ENCODE data around the gene RTL10. TPM values are rescaled to one million over a fixed set of nuclear protein-coding genes. Genes with fewer than 3 reads are reported as not detected.

Gene RTL10
- total RNA-seq, 1 donor from 2014 or later, result 35.1 TPM

DNA sequence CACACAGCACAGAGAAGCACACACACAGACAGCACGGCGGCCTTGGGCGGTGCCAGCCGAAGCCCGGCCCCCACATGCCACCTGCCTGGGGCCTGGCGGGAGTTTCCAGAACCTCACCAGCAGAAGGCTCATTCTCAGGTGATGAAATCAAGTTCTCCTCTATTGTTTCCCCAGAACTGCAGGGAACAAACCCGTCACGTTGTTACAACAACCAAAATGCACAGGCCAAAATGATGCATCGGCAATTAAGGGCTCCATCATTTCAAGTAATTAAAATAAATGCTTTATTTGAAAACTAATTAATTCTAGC, 30.8 kb downstream of the RTL10 start:
- TF ChIP-seq, protein P1, sequence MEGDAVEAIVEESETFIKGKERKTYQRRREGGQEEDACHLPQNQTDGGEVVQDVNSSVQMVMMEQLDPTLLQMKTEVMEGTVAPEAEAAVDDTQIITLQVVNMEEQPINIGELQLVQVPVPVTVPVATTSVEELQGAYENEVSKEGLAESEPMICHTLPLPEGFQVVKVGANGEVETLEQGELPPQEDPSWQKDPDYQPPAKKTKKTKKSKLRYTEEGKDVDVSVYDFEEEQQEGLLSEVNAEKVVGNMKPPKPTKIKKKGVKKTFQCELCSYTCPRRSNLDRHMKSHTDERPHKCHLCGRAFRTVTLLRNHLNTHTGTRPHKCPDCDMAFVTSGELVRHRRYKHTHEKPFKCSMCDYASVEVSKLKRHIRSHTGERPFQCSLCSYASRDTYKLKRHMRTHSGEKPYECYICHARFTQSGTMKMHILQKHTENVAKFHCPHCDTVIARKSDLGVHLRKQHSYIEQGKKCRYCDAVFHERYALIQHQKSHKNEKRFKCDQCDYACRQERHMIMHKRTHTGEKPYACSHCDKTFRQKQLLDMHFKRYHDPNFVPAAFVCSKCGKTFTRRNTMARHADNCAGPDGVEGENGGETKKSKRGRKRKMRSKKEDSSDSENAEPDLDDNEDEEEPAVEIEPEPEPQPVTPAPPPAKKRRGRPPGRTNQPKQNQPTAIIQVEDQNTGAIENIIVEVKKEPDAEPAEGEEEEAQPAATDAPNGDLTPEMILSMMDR (IDR thresholded peaks at IDR 0.05; ENCODE audit: unreplicated experiment), result no peak
- peak overlapping the region; percentile 21 for H3K27ac Mint-ChIP-seq
- DNase-seq (ENCODE audit: low spot score in 2 of 2, unreplicated experiment in 2 of 2), result peak in 1 of 2 experiments; percentile 43
- no peak overlapping the region for H3K4me3 Mint-ChIP-seq
- H3K9me3 Mint-ChIP-seq, result peaks cover 5% of the 10 kb centered on the region
- peaks cover 4% of the 10 kb centered on the region for H3K36me3 Mint-ChIP-seq
- peaks cover 32% of the 10 kb centered on the region for H3K4me1 Mint-ChIP-seq
- no peaks in the 10 kb centered on the region for H3K27me3 Mint-ChIP-seq (ENCODE audit: low read depth)

DNA sequence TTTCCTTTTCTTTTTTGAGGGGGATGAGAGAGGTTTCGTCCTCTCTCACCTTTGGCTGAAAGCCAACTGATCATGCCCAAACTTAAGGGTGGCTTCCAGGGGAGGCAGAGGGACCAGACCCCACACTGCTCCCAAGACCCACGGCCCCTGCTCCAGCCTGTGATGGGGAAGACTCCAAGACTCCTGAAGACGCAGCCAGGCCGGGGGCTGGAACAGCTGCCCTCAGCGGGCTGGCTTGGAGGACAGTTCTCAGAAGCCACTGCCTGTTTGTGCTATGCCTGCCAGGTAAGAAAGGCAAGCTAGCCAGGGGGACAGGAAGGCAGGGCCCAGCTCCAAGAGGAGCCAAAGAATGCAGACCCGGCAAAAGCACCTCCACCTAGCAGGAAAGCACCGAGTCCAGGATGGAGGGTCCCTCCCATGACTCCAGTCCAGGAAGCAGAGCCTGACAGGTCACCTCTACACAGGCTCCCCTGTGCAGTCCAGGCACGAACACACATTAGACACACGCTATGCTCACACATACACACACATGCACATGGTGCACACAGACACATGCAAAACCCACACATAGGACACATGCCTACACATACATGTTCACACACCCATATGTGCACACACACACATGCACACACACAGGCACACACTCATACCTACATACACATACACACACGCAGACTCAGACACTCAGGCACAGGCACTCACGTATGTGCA, 31.3 kb downstream of the RTL10 start:
- peak in 1 of 2 experiments; percentile 35 for DNase-seq (ENCODE audit: low spot score in 2 of 2, unreplicated experiment in 2 of 2)
- TF ChIP-seq, protein P1 (IDR thresholded peaks at IDR 0.05; ENCODE audit: unreplicated experiment), result no peak
- Mint-ChIP-seq H3K9me3 (peaks cover 5% of the 10 kb centered on the region), H3K36me3 (peaks cover 4% of the 10 kb centered on the region), H3K27ac (peak overlapping the region; percentile 21), H3K27me3 (ENCODE audit: low read depth) (no peaks in the 10 kb centered on the region), H3K4me3 (no peak overlapping the region), H3K4me1 (peaks cover 32% of the 10 kb centered on the region)

DNA sequence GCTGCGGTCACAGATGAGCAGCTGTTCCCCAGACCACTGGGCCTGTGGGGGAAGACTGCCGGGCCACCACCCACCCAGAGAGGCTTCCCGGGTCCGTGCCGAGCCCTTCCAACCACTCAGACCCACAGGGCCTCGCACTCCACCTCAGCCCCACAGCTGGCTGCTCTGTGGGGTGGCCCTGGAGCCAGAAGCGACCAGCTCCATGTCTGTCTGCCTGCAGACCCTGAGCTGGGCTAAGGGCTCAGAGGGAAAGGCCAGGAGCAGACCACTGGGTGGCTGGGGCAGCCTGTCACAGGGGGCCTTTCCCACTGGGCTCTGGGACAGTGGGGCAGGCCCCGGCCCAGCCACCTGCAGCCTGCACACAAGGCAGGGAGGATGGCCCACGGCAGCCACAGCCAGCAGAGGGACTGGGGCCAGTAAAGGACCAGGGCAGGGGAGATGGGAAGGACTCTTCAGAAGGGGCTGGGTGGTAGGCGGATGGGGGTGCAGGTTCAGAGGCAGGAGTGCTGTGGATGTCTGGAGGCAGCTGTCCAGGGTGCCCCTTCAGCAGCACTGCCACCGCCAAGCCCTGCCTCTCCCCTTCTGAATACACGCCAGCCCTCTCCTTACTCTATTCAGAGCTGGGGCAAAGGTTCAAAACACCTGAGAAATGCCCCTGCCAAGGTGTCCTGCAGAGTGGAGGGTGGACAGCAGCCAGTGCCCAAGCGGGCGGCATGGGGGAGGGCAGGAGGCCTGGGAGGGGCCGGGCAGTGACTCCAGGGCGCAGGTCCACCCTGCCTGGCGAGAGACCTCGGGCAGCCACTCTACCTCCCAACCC, 32.2 kb downstream of the RTL10 start:
- no peak overlapping the region for H3K4me3 Mint-ChIP-seq
- peak in 1 of 2 experiments; percentile 29 for DNase-seq (ENCODE audit: low spot score in 2 of 2, unreplicated experiment in 2 of 2)
- no peak overlapping the region for H3K27ac Mint-ChIP-seq
- TF ChIP-seq, protein P1 (IDR thresholded peaks at IDR 0.05; ENCODE audit: unreplicated experiment), result no peak
- peaks cover 26% of the 10 kb centered on the region for H3K4me1 Mint-ChIP-seq
- H3K9me3 Mint-ChIP-seq, result peaks cover 5% of the 10 kb centered on the region
- no peaks in the 10 kb centered on the region for H3K27me3 Mint-ChIP-seq (ENCODE audit: low read depth)
- peaks cover 4% of the 10 kb centered on the region for H3K36me3 Mint-ChIP-seq

DNA sequence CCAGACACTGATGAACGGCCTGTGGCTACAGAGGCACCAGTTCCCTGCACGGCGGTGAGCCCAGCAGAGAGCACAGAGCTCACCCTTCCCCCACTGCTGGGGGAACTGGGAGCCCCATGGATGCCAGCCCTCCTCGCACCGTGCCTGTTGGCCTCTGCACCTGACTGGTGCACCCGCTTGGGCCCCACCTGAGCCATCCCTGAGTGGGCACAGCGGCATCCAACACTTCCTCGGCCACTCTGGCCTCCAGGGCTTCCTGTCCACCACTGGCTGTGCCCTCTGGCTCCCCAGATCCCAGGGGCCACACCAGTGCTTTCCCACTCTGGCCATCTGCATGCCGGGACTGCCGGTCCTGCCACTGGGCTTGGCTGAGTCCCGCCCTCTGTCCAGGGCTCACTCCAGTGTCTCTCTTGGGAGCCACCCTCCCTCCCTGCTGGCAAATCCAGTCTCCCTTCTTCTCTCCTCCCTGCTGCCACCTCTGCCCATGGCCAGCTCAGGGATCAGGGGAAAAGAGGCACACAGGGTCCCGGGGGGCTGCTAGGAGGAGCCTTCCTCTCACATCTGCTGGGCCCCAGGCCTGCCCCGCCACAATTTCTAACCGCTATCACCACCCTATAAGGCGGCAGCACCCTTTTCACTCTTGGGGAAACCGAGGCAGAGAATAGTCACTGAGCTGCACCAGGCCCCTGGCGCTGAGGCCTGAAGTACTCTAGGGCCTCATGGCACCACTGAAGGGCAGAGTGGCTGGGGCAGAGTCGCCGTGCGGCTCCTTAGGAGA, 33.0 kb downstream of the RTL10 start:
- no peaks in the 10 kb centered on the region for H3K27me3 Mint-ChIP-seq (ENCODE audit: low read depth)
- peaks cover 18% of the 10 kb centered on the region for H3K4me1 Mint-ChIP-seq
- no peak overlapping the region for H3K27ac Mint-ChIP-seq
- peak in 1 of 2 experiments; percentile 31 for DNase-seq (ENCODE audit: low spot score in 2 of 2, unreplicated experiment in 2 of 2)
- no peak overlapping the region for H3K4me3 Mint-ChIP-seq
- peaks cover 4% of the 10 kb centered on the region for H3K36me3 Mint-ChIP-seq
- peaks cover 5% of the 10 kb centered on the region for H3K9me3 Mint-ChIP-seq
- TF ChIP-seq, protein P1 (IDR thresholded peaks at IDR 0.05; ENCODE audit: unreplicated experiment), result no peak

DNA sequence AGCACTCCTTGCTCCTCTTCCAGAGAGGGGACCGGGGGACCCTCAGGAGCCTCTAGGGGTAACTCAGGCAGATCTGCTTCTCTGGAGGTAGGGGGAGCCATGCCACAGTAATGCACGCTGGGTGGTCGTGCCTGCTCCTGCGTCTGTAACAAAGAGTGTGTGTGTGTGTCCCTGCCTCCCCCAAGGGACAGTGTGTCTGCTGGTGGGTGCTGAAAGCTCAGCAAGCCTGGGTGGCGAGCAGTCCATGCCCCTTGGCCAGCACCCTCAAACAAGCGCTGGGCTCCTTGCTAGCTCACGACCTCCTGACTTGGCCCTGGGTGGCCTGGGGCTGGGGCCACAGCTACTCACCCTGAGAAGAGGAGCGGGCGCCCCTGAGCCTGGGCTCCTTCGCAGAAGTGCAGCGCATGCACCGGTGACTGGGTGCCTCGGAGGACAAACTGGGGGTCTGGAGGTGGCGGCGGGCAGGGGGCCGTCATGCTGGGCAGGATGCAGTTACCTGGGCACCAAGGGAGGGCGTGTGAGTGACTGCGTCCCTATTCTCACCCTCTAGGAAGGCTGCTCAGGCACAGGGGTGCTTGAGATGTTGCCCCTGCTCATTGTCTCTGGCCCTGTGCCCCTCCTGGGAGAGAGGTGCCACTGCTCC, 33.7 kb downstream of the RTL10 start:
- H3K27me3 Mint-ChIP-seq (ENCODE audit: low read depth), result no peaks in the 10 kb centered on the region
- peak in 1 of 2 experiments; percentile 36 for DNase-seq (ENCODE audit: low spot score in 2 of 2, unreplicated experiment in 2 of 2)
- H3K36me3 Mint-ChIP-seq, result peaks cover under 1% of the 10 kb centered on the region
- TF ChIP-seq, protein P1 (IDR thresholded peaks at IDR 0.05; ENCODE audit: unreplicated experiment), result no peak
- H3K4me3 Mint-ChIP-seq, result no peak overlapping the region
- H3K27ac Mint-ChIP-seq, result no peak overlapping the region
- peaks cover under 1% of the 10 kb centered on the region for H3K9me3 Mint-ChIP-seq
- H3K4me1 Mint-ChIP-seq, result peaks cover 16% of the 10 kb centered on the region
